Upper lobe of right lung (tissue), 1 donor: Measurements from ENCODE around the gene DLK1. TPM values are rescaled to one million over a fixed set of nuclear protein-coding genes. Genes with fewer than 3 reads are reported as not detected.

ENCODE experiments used
- ATAC-seq: fragments of 200-7000 bp; cut with Tn5 transposase; one replicate; pipeline ENCODE4 v1.9.1; 2020; ENCODE audit warnings: mild to moderate bottlenecking, moderate library complexity
- DNase-seq: peaks from one replicate; pipeline ENCODE4 v3.0.0-alpha.2; 2020
- H3K27ac ChIP-seq: fragments of 200-600 bp; one replicate; pipeline ENCODE4 v1.8.0; 2022
- H3K27me3 ChIP-seq: fragments of 200-600 bp; one replicate; pipeline ENCODE4 v1.8.0; 2022; ENCODE audit warnings: mild to moderate bottlenecking
- H3K36me3 ChIP-seq: fragments of 200-600 bp; one replicate; pipeline ENCODE4 v1.8.0; 2022
- H3K4me1 ChIP-seq: fragments of 200-600 bp; one replicate; pipeline ENCODE4 v1.8.0; 2022
- H3K4me3 ChIP-seq: fragments of 200-600 bp; one replicate; pipeline ENCODE4 v1.8.0; 2022; ENCODE audit warnings: mild to moderate bottlenecking
- H3K9me3 ChIP-seq: fragments of 200-600 bp; one replicate; pipeline ENCODE4 v1.8.0; 2022
- CTCF ChIP-seq: fragments of 200-600 bp; IDR thresholded peaks from one replicate; pipeline ENCODE4 v1.8.0; 2022; ENCODE audit warnings: antibody characterized with exemption
- intact Hi-C: fragments of 100-400 bp; cut with DNase I; formaldehyde crosslinking; loops from one replicate; pipeline ENCODE4 v1.11.0; 2022
- total RNA-seq: library from RNA; stranded (reverse); fragmentation: NEBNext Ultra II Directional; extraction: Animal tissue kit (Norgen Biotek cat#: 25700); gene quantifications from one replicate; pipeline ENCODE4 v1.2.1, GENCODE V29; 2021
- donor health status: DM: no; HTN: yes; CAD: no; lungs with severe emphysema.

The DLK1 gene
- total RNA-seq, 1 donor from 2014 or later: not detected

- ATAC-seq (no peak), DNase-seq (no peak)
- H3K27me3 ChIP-seq: no peaks in the 10 kb centered on the region
- H3K36me3 ChIP-seq: no peaks in the 10 kb centered on the region
- no peak for TF ChIP-seq CTCF
- H3K4me3 ChIP-seq: no peak overlapping the region
- no peak overlapping the region for H3K27ac ChIP-seq
- intact Hi-C loops: no loop called here
- H3K4me1 ChIP-seq: no peaks in the 10 kb centered on the region
- no peaks in the 10 kb centered on the region for H3K9me3 ChIP-seq
These were observed 51.3 kb downstream of the DLK1 start for GRCh38 chr14:100777818-100778525.

DNA sequence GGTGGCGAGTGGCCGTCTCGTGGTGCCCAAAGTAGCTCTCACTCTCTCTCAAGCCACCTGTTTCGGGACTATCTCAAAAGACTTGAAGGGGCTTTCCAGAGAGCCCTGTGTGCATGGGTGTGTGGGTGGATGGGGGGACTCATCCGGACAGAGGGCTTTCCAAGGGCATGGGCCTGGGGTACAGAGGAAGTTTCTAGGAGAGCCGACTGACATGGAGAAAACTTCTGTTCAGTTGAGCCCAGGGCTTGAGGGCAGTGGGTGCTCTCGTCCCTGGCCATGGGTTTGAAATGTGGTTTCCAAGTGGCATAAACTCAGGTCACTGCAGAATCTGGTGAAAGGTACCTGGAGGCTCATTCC is 51.8 kb downstream of the DLK1 start:
- Histone ChIP-seq H3K36me3 (no peaks in the 10 kb centered on the region), H3K27me3 (no peaks in the 10 kb centered on the region), H3K27ac (no peak overlapping the region), H3K4me1 (no peaks in the 10 kb centered on the region), H3K4me3 (no peak overlapping the region), H3K9me3 (no peaks in the 10 kb centered on the region)
- ATAC-seq (no peak), DNase-seq (no peak)
- intact Hi-C loops: no loop called here
- TF ChIP-seq CTCF: no peak

DNA sequence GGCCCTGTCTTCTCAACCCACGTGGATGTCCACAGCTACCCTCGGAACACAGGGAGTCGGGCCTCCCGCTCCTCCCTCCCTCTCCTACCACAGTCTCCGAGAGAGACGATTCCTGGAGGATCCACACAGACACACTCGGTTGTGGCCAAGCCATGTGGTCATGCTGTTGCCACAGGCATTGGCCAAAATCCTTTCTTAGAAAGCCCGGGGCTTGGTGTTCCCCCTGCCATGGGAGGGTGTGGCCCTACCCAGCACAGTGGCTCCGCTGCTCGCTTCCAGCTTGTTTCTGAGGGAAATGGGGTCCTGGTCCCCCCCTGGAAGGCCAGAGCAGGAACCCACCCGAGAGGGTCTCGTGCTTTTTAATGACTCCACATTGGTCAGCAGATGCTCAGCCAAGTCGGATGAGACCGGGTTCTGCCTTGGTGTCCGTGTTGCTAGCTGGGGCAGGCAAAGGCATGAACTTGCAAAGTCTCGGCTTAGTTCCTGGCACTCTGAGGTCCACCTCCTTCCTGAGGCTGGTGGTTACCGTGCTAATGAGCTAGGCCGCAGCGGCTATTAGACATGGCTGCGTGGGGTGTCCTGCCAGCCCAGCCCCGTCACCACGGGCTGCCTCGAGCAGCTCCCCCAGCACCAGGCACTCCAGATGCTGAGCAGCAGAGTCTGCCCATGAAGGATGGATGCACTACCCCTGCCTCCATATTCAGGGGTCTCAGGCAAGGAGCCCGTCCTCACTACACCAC is 52.4 kb downstream of the DLK1 start:
- Histone ChIP-seq H3K9me3 (no peaks in the 10 kb centered on the region), H3K36me3 (no peaks in the 10 kb centered on the region), H3K4me3 (no peak overlapping the region), H3K27ac (no peak overlapping the region), H3K27me3 (no peaks in the 10 kb centered on the region), H3K4me1 (no peaks in the 10 kb centered on the region)
- TF ChIP-seq CTCF: no peak
- intact Hi-C loops: no loop called here
- DNase-seq (no peak), ATAC-seq (no peak)

- Histone ChIP-seq H3K36me3 (no peaks in the 10 kb centered on the region), H3K4me3 (no peak overlapping the region), H3K9me3 (no peaks in the 10 kb centered on the region), H3K4me1 (no peaks in the 10 kb centered on the region), H3K27me3 (no peaks in the 10 kb centered on the region), H3K27ac (no peak overlapping the region)
- ATAC-seq: no peak
- no peak for TF ChIP-seq CTCF
- DNase-seq: no peak
- intact Hi-C loops: no loop called here
These were observed 53.0 kb downstream of the DLK1 start for GRCh38 chr14:100779691-100780080.

- intact Hi-C loops: no loop called here
- DNase-seq (no peak), ATAC-seq (no peak)
- no peak overlapping the region for H3K27ac ChIP-seq
- H3K4me3 ChIP-seq: no peak overlapping the region
- no peaks in the 10 kb centered on the region for H3K9me3 ChIP-seq
- H3K36me3 ChIP-seq: no peaks in the 10 kb centered on the region
- H3K27me3 ChIP-seq: no peaks in the 10 kb centered on the region
- H3K4me1 ChIP-seq: no peaks in the 10 kb centered on the region
- no peak for TF ChIP-seq CTCF
These were observed 53.6 kb downstream of the DLK1 start for GRCh38 chr14:100780246-100780645.
